Left cardiac atrium (tissue), 4 donors: ENCODE measurements around the gene STAP2. TPM values are rescaled to one million over a fixed set of nuclear protein-coding genes. Genes with fewer than 3 reads are reported as not detected.
"Not testable (repeated sequence)": the region's sequence is repeated elsewhere in the genome, so short reads cannot be mapped to it uniquely, and the experiment has no call there.

Experiments
- ATAC-seq, 2 donors: fragments of 200-7000 bp; cut with Tn5 transposase; one replicate each; pipeline ENCODE4 v1.9.1; 2020; ENCODE audit warnings: mild to moderate bottlenecking in 2 of 2, moderate library complexity in 2 of 2
- DNase-seq: peaks from one replicate; pipeline ENCODE4 v3.0.0-alpha.2; 2020
- intact Hi-C, 2 donors: fragments of 100-400 bp; cut with DNase I; formaldehyde crosslinking; loops; one replicate each; pipeline versions ENCODE4 v1.14.1 to v1.15.1; 2022 to 2023
- total RNA-seq, 2 donors: library from RNA; stranded (reverse); fragmentation: NEBNext Ultra II Directional; extraction: Animal tissue kit (Norgen Biotek cat#: 25700); gene quantifications; one replicate each; pipeline ENCODE4 v1.2.1, GENCODE V29; 2021
- donor health status: DM: no; HTN: yes; CAD: no.
- donor health status: DM: no; HTN: yes; CAD: no; lungs with severe emphysema.
- donor health status: DM: yes; HTN: yes; CAD: no.
- donor health status: Dilated cardiomyopathy.

The STAP2 gene
- total RNA-seq, 2 donors from 2014 or later, result 4.8 to 8.2 TPM

GRCh38 chr19:4343370-4344307, 5.0 kb upstream of the STAP2 start, which contains the start of gene MPND:
MPND (plus strand) TSS chr19:4343562; CDS start chr19:4343594, 32 bp downstream.
- DNase-seq (peak; percentile 95), ATAC-seq (peak; percentile 92 to 93)
- intact Hi-C loops, result no loop called here

DNA sequence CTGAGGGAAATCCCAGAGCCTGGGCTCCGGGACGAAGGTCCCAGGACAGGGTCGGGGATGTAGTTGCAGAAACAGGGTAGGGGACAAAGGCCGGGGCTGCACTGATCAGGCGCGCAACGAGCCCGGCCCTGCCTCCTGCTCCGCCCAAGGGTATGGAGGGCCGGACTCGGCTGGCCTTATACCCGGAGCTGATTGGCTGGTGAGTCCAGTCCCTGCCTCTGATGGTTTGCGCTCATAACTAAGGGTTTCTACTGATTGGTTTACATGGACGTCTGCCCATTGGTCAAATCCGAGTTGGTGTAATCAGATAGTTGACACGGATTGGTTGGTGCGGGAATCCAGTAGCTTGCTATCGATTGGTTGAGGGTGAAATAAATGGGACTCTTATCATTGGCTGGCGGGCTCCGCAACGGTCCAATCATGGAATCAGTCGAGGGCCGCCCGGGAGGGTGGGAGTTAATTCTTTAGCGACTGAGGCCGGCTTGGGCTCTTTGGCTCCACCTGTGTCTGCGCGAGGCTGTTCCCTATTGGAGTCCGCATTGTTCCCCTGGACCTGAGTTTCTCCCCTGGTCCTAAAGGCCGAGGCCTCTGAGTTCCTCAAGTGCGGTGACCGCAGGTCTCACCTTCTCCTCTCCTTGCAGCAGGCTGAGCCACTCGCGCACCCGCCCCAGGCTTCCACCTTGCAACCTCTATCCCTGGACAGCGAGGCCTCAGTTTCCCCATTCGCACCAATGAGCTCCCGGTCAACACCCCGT, 4.2 kb upstream of the STAP2 start:
- ATAC-seq (peak; percentile 94 to 97), DNase-seq (peak; percentile 97)
- intact Hi-C loops, result no loop called here

DNA sequence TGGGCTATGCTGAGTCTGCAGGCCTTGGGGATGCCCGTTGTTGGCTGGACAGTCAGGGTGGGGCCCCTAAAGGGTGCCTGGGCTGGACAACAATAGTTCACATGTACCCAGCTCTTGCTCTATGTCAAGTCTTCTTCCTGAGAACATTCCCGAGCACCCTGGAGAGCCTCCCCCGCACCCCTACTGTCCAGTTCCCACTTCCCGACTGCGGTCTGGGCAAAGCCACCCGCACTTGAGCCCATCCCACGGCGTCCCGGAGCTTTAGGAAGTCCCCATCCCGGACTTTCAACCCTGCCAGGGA, 3.6 kb upstream of the STAP2 start:
- peak; percentile 4 to 10 for ATAC-seq
- intact Hi-C loops, result no loop called here
- DNase-seq, result peak; percentile 56

DNA sequence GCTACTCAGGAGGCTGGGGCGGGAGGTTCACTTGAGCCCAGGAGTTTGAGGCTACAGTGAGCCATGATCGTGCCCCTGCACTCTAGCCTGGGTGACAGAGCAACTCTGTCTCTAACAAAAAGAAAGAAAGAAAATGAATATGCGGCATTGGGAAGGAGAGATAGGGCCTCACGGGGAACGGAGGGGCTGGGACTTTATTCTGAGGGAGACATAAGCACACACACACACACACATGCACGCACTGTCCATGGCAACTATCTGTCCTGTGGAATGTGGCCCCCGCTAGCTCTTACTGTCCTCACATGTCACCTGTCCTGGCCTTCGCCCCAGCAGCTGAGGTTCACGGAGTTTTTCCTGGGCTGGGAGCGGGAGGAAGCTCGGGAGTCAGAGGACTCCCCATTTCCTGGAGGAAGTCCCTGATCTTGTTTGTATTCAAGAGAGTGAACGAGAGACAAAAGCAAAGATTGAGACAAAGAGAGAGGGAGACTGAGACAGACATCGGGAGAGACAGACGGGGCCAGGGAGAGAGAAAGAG, 654 bp downstream of the STAP2 start:
- ATAC-seq, result no peak
- intact Hi-C loops, result no loop called here
- no peak for DNase-seq

- ATAC-seq, result no peak
- intact Hi-C loops, result no loop called here
- DNase-seq, result no peak
Observed at GRCh38 chr19:4334929-4335570, 3.6 kb downstream of the STAP2 start.

DNA sequence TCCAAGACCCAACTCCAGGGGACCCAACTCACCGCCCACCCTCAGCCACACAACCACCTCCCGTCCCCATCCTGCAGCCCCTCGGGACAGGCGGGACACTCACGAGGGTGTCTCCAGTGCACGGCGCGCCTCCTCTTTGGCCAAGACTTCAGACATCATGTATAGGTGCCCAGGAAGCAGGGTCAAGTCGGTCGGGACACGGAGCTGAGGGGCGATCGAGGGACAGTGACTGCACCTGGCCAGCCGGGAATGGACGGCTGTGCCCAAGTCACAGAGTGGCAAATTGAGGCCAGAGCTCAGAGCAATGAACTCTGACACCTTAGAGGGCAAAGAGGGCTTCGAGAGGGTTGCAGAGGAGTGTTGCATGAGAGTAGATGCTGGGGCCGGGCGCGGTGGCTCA, 8.8 kb downstream of the STAP2 start:
- intact Hi-C loops, result no loop called here
- DNase-seq (no peak), ATAC-seq (no peak)

- intact Hi-C loops, ATAC-seq, DNase-seq: not testable (repeated sequence)
Observed at GRCh38 chr19:4328991-4329681, 9.5 kb downstream of the STAP2 start.

- DNase-seq (peak; percentile 94), ATAC-seq (peak; percentile 93 to 94)
- intact Hi-C loops, result no loop called here
Observed at GRCh38 chr19:4328243-4328990, 10.2 kb downstream of the STAP2 start.

DNA sequence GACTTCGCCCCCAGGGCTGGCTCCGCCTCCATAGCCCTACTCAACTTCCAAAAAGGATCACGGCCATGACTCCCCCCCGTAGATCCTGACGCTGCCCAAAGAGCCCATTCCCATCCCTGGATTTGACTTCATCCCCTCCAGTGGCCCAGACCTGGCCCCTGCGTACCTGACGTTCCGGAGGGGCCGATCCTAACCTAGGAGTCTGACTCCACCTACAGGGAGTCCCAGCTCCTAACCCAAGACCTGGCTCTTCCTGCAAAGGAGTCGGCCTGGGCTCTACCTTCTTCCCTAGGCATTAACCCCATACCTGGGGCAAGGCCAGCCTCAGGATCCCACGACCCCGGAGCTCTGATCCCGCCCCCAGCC, 10.8 kb downstream of the STAP2 start:
- no peak for ATAC-seq
- intact Hi-C loops, result no loop called here

GRCh38 chr19:4327252-4327876, 11.3 kb downstream of the STAP2 start:
- ATAC-seq (peak; percentile 38 to 75), DNase-seq (peak; percentile 82)
- intact Hi-C loops, result no loop called here

More for the DNA sequence above, 10.8 kb downstream of the STAP2 start:
- DNase-seq, result no peak

DNA sequence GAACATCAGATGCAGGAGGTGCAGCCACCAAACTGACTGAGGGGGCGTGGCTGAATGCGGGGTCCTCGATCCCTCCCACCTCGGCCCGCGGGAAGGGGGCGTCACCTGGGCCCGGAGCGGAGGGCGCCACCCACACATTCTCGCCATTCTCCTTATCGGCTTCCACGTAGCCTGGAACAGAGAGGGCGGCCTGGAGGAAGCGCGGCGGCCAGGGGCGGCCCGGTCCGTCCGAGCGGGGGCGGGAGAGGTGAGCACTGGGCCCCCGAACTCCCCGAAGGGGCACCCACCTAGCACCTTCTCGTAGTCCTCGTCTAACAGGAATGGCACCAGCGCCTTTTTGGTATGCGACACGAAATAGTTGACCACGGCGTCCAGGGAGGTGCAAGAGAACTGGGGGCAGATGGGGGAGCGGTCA, 11.8 kb downstream of the STAP2 start:
- DNase-seq (no peak), ATAC-seq (no peak)
- intact Hi-C loops, result no loop called here

GRCh38 chr19:4326215-4326836, 12.3 kb downstream of the STAP2 start:
- intact Hi-C loops, result no loop called here
- DNase-seq (no peak), ATAC-seq (no peak)

DNA sequence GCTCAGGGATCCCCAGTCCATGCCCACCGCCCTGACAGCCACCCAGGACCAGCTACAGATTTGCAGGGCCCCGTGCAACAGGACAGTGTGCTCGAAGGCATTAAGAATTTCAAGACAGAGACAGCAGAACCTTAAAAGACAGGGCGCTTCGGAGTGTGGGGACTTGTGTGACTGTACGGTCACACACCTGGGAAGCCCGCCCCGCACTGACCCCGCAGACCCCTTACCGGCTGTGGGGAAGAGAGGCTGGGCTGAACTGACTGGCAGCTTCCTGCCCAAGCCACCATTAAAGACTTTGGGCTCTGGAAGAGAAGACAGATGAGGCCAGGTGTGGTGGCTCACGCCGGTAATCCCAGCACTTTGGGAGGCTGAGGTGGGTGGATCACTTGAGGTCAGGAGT, 14.4 kb downstream of the STAP2 start:
- ATAC-seq (no peak), DNase-seq (no peak)
- intact Hi-C loops, result no loop called here

DNA sequence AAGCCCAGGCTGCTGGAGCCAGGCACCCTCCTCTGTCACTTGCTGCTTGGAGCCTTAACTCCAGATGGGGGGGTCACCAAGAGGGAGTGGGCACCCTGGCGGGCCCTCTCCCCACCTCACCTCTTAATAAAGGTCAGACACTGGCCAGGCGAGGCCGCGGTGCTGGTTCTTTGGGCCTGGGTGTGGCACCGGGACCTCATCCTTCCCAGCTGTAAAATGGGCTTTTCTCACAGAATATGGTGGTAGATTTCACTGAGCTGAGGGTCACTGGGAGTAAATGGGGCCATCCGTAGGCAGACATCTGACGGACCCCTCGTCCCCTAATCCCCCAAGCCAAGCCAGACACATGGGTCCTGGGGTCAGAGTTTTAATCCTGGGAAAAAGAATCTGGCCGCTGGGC, 14.9 kb downstream of the STAP2 start:
- ATAC-seq (no peak), DNase-seq (no peak)
- intact Hi-C loops, result no loop called here

DNA sequence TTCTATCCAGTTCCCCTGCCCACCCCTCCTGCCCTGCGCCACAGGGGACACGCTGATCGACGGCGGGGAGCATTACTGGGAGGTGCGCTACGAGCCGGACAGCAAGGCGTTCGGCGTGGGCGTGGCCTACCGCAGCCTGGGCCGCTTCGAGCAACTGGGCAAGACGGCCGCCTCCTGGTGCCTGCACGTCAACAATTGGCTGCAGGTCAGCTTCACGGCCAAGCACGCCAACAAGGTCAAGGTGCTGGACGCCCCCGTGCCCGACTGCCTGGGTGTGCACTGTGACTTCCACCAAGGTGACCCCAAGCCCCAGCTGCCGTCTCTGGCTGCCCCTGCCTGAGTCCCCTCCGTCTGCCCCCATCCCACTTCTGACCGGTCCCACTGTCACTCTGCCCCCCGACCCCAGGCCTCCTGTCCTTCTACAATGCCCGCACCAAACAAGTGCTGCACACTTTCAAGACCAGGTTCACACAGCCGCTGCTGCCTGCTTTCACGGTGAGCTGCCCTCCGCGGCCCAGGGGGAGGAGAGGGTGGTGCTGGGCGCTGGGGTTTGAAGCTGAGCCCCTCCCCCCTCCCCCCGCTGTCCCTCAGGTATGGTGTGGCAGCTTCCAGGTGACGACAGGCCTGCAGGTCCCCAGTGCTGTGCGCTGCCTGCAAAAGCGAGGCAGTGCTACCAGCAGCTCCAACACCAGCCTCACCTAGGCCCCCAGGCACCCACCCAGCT, 15.5 kb downstream of the STAP2 start:
- intact Hi-C loops, result no loop called here
- ATAC-seq (no peak), DNase-seq (no peak)

GRCh38 chr19:4320419-4320818, 18.2 kb downstream of the STAP2 start:
- intact Hi-C loops, result no loop called here
- no peak for DNase-seq
- no peak for ATAC-seq
